DND-41 (cell line): ENCODE measurements around the gene SETDB2.

Experiments
- ATAC-seq: fragments of 200-7000 bp; cut with Tn5 transposase; 3 replicates; pipeline ENCODE4 v1.9.1; 2021; ENCODE audit warnings: low read depth; ENCODE audit not compliant: insufficient read depth
- DNase-seq: peaks from one replicate; pipeline ENCODE4 v3.0.0-alpha.2; 2020
- H2AFZ ChIP-seq: 2 replicates; pipeline ENCODE4 v1.6.0; 2012; ENCODE audit warnings: low read depth, low read length
- H3K27ac ChIP-seq: 2 replicates; pipeline ENCODE4 v1.5.1; 2012; ENCODE audit warnings: low read length, inconsistent platforms
- H3K27me3 ChIP-seq: fragments of 200-600 bp; sonication (generic); 2 replicates; pipeline ENCODE4 v1.6.0; 2012; ENCODE audit warnings: low read length, mild to moderate bottlenecking, inconsistent platforms; ENCODE audit not compliant: insufficient read depth, poor library complexity
- H3K36me3 ChIP-seq: 2 replicates; pipeline ENCODE4 v1.5.1; 2012; ENCODE audit warnings: low read length, inconsistent platforms; ENCODE audit not compliant: insufficient read depth
- H3K4me1 ChIP-seq: 2 replicates; pipeline ENCODE4 v1.5.1; 2012; ENCODE audit warnings: mild to moderate bottlenecking, low read length; ENCODE audit not compliant: insufficient read depth
- H3K4me2 ChIP-seq: 2 replicates; pipeline ENCODE4 v1.6.0; 2012; ENCODE audit warnings: mild to moderate bottlenecking, moderate library complexity, low read length, inconsistent platforms; ENCODE audit not compliant: insufficient read depth
- H3K4me3 ChIP-seq, 2 experiments: fragments of 200-600 bp in 1 of 2; shearing (Covaris generic) in 1 of 2; 2 replicates each; pipeline ENCODE4 v1.5.1; 2012 to 2016; ENCODE audit warnings: inconsistent platforms in 2 of 2, low read length in 2 of 2, mild to moderate bottlenecking in 2 of 2, low read depth in 1 of 2, moderate library complexity in 1 of 2
- H3K79me2 ChIP-seq: 2 replicates; pipeline ENCODE4 v1.6.0; 2012; ENCODE audit warnings: low read length, inconsistent platforms; ENCODE audit not compliant: insufficient read depth
- H3K9ac ChIP-seq: 2 replicates; pipeline ENCODE4 v1.6.0; 2012; ENCODE audit warnings: low read depth, mild to moderate bottlenecking, inconsistent platforms, low read length, moderate library complexity
- H3K9me3 ChIP-seq: 2 replicates; pipeline ENCODE4 v1.5.1; 2012; ENCODE audit warnings: low read length, moderate library complexity, mild to moderate bottlenecking, inconsistent platforms; ENCODE audit not compliant: insufficient read depth, severe bottlenecking
- H4K20me1 ChIP-seq: 2 replicates; pipeline ENCODE4 v1.6.0; 2012; ENCODE audit warnings: low read length; ENCODE audit not compliant: insufficient read depth
- EZH2 ChIP-seq: IDR thresholded peaks from 3 replicates; pipeline ENCODE4 v1.6.1; 2012; ENCODE audit warnings: borderline replicate concordance, low read depth, mild to moderate bottlenecking, moderate library complexity, low read length, inconsistent platforms; ENCODE audit not compliant: severe bottlenecking
- TF ChIP-seq, protein P1 (sequence below): IDR thresholded peaks from 2 replicates; pipeline ENCODE4 v1.5.1; 2012; ENCODE audit warnings: borderline replicate concordance, low read length, moderate library complexity, mild to moderate bottlenecking; ENCODE audit not compliant: poor library complexity, severe bottlenecking; ENCODE audit errors: extremely low read depth

SETDB2 gene

GRCh38 chr13:49441312-49441711 lies 2.8 kb upstream of the SETDB2 start:
- H3K9ac ChIP-seq = no peak overlapping the region
- H3K36me3 ChIP-seq = no peaks in the 10 kb centered on the region
- H3K79me2 ChIP-seq = peaks cover 22% of the 10 kb centered on the region
- H3K27me3 ChIP-seq = no peaks in the 10 kb centered on the region
- ATAC-seq (no peak), DNase-seq (no peak)
- peaks cover 27% of the 10 kb centered on the region for H3K4me1 ChIP-seq
- H2AFZ ChIP-seq = no peak overlapping the region
- TF ChIP-seq, protein P1, sequence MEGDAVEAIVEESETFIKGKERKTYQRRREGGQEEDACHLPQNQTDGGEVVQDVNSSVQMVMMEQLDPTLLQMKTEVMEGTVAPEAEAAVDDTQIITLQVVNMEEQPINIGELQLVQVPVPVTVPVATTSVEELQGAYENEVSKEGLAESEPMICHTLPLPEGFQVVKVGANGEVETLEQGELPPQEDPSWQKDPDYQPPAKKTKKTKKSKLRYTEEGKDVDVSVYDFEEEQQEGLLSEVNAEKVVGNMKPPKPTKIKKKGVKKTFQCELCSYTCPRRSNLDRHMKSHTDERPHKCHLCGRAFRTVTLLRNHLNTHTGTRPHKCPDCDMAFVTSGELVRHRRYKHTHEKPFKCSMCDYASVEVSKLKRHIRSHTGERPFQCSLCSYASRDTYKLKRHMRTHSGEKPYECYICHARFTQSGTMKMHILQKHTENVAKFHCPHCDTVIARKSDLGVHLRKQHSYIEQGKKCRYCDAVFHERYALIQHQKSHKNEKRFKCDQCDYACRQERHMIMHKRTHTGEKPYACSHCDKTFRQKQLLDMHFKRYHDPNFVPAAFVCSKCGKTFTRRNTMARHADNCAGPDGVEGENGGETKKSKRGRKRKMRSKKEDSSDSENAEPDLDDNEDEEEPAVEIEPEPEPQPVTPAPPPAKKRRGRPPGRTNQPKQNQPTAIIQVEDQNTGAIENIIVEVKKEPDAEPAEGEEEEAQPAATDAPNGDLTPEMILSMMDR = no peak
- TF ChIP-seq EZH2 = no peak
- H3K4me3 ChIP-seq = no peak overlapping the region
- no peaks in the 10 kb centered on the region for H3K9me3 ChIP-seq
- H3K4me2 ChIP-seq = no peak overlapping the region
- no peaks in the 10 kb centered on the region for H4K20me1 ChIP-seq
- no peak overlapping the region for H3K27ac ChIP-seq

DNA sequence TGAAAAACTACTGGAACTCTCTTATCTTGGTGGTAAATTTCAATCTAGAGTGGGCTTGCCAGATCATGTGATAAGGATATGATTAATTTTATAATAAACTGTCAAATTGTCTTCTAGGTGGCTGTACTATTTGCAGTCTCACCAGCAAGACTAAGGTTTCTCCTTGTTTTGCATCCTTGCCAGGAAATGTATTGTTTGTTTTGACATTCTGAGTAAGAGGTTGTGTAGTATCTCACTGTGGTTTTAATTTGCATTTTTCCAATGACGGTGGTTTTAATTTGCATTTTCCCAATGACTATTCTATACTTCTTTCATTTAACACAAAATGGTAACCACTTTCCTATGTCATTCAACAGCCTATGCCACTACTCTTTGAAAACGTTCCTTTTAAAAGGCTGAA lies 2.2 kb upstream of the SETDB2 start:
- H3K4me3 ChIP-seq = no peak overlapping the region

GRCh38 chr13:49443357-49443703 lies 744 bp upstream of the SETDB2 start:
- Histone ChIP-seq H3K79me2 (peaks cover 40% of the 10 kb centered on the region), H4K20me1 (no peaks in the 10 kb centered on the region), H3K9ac (peak overlapping the region; percentile 72), H3K27me3 (no peaks in the 10 kb centered on the region), H3K4me1 (peaks cover 45% of the 10 kb centered on the region), H3K27ac (peak overlapping the region; percentile 96), H3K36me3 (no peaks in the 10 kb centered on the region), H3K4me3 (peak overlapping the region; percentile 42 to 84), H2AFZ (peak overlapping the region; percentile 96), H3K4me2 (peak overlapping the region; percentile 75), H3K9me3 (no peaks in the 10 kb centered on the region)
- DNase-seq = no peak
- ATAC-seq = peak; percentile 4; the same call in 1 of the 3 replicates
- TF ChIP-seq, protein P1 = no peak
- no peak for TF ChIP-seq EZH2

More for the DNA sequence above, 2.2 kb upstream of the SETDB2 start:
- no peak overlapping the region for H3K4me2 ChIP-seq
- no peak overlapping the region for H3K27ac ChIP-seq
- no peaks in the 10 kb centered on the region for H4K20me1 ChIP-seq
- no peaks in the 10 kb centered on the region for H3K36me3 ChIP-seq
- no peak for TF ChIP-seq EZH2
- TF ChIP-seq, protein P1 = no peak
- no peak overlapping the region for H3K9ac ChIP-seq
- H3K9me3 ChIP-seq = no peaks in the 10 kb centered on the region
- peaks cover 27% of the 10 kb centered on the region for H3K79me2 ChIP-seq
- no peak overlapping the region for H2AFZ ChIP-seq
- DNase-seq (no peak), ATAC-seq (no peak)
- peaks cover 32% of the 10 kb centered on the region for H3K4me1 ChIP-seq
- H3K27me3 ChIP-seq = no peaks in the 10 kb centered on the region
